ENCODE data around the gene UBE2S.

The UBE2S gene

GRCh38 chr19:55443824-55444480 is 36.4 kb upstream of the UBE2S start:
- TF ChIP-seq CTCF (conservative IDR thresholded peaks at IDR 0.05; ENCODE audit: low read length) = no peak
- no peak for TF ChIP-seq EZH2phosphoT487 (IDR thresholded peaks at IDR 0.05; ENCODE audit: borderline replicate concordance)
- H2AFZ ChIP-seq (ENCODE audit: low read length) = no peak overlapping the region
- no peaks in the 10 kb centered on the region for H3K36me3 ChIP-seq (ENCODE audit: insufficient read depth, low read length)
- H3F3A ChIP-seq (ENCODE audit: low read depth) = no peaks in the 10 kb centered on the region
- no peaks in the 10 kb centered on the region for H3K79me2 ChIP-seq (ENCODE audit: insufficient read depth, low read length)
- no peak overlapping the region for H3K9ac ChIP-seq (ENCODE audit: low read depth, low read length, poor library complexity, severe bottlenecking)
- H3K4me3 ChIP-seq (ENCODE audit: low read length, poor library complexity, severe bottlenecking) = no peak overlapping the region
- no peak overlapping the region for H3K4me2 ChIP-seq (ENCODE audit: low read depth, low read length, poor library complexity, severe bottlenecking)
- no peaks in the 10 kb centered on the region for H4K20me1 ChIP-seq (ENCODE audit: insufficient read depth, low read length, poor library complexity, severe bottlenecking)
- H3K4me1 ChIP-seq (ENCODE audit: insufficient read depth, low read length, poor library complexity, severe bottlenecking) = no peaks in the 10 kb centered on the region
- no peaks in the 10 kb centered on the region for H3K9me3 ChIP-seq (ENCODE audit: insufficient read depth, low read depth, low read length)
- H3K9me2 ChIP-seq (replicated peaks; ENCODE audit: low read depth, low read length) = no peaks in the 10 kb centered on the region
- H3K27me3 ChIP-seq (ENCODE audit: insufficient read depth, low read length, poor library complexity, severe bottlenecking) = no peaks in the 10 kb centered on the region

GRCh38 chr19:55443045-55443823 is 35.6 kb upstream of the UBE2S start, which contains the start of gene SHISA7:
TSS of gene SHISA7 (minus strand) at chr19:55443300. CDS start at chr19:55442863, 437 bp downstream.
- Histone ChIP-seq H2AFZ (ENCODE audit: low read length) (no peak within 1 kb of the TSS), H3K27me3 (ENCODE audit: insufficient read depth, low read length, poor library complexity, severe bottlenecking) (no peaks in the 10 kb centered on the region), H3K4me2 (ENCODE audit: low read depth, low read length, poor library complexity, severe bottlenecking) (no peak within 1 kb of the TSS), H3F3A (ENCODE audit: low read depth) (no peaks in the 10 kb centered on the region), H3K36me3 (ENCODE audit: insufficient read depth, low read length) (no peaks in the 10 kb centered on the region), H3K4me3 (ENCODE audit: low read length, poor library complexity, severe bottlenecking) (no peak within 1 kb of the TSS), H4K20me1 (ENCODE audit: insufficient read depth, low read length, poor library complexity, severe bottlenecking) (no peaks in the 10 kb centered on the region), H3K4me1 (ENCODE audit: insufficient read depth, low read length, poor library complexity, severe bottlenecking) (no peaks in the 10 kb centered on the region), H3K9me3 (ENCODE audit: insufficient read depth, low read depth, low read length) (no peaks in the 10 kb centered on the region), H3K79me2 (ENCODE audit: insufficient read depth, low read length) (no peaks in the 10 kb centered on the region), H3K9me2 (replicated peaks; ENCODE audit: low read depth, low read length) (no peaks in the 10 kb centered on the region), H3K9ac (ENCODE audit: low read depth, low read length, poor library complexity, severe bottlenecking) (no peak within 1 kb of the TSS)
- no peak for TF ChIP-seq EZH2phosphoT487 (IDR thresholded peaks at IDR 0.05; ENCODE audit: borderline replicate concordance)
- no peak for TF ChIP-seq CTCF (conservative IDR thresholded peaks at IDR 0.05; ENCODE audit: low read length)

GRCh38 chr19:55442372-55442961 is 34.9 kb upstream of the UBE2S start:
- H3K36me3 ChIP-seq (ENCODE audit: insufficient read depth, low read length) = no peaks in the 10 kb centered on the region
- no peaks in the 10 kb centered on the region for H3K4me1 ChIP-seq (ENCODE audit: insufficient read depth, low read length, poor library complexity, severe bottlenecking)
- no peaks in the 10 kb centered on the region for H3K9me3 ChIP-seq (ENCODE audit: insufficient read depth, low read depth, low read length)
- H3F3A ChIP-seq (ENCODE audit: low read depth) = no peaks in the 10 kb centered on the region
- no peak overlapping the region for H2AFZ ChIP-seq (ENCODE audit: low read length)
- H3K27me3 ChIP-seq (ENCODE audit: insufficient read depth, low read length, poor library complexity, severe bottlenecking) = no peaks in the 10 kb centered on the region
- H3K9ac ChIP-seq (ENCODE audit: low read depth, low read length, poor library complexity, severe bottlenecking) = no peak overlapping the region
- no peak for TF ChIP-seq CTCF (conservative IDR thresholded peaks at IDR 0.05; ENCODE audit: low read length)
- no peak for TF ChIP-seq EZH2phosphoT487 (IDR thresholded peaks at IDR 0.05; ENCODE audit: borderline replicate concordance)
- no peak overlapping the region for H3K4me2 ChIP-seq (ENCODE audit: low read depth, low read length, poor library complexity, severe bottlenecking)
- H4K20me1 ChIP-seq (ENCODE audit: insufficient read depth, low read length, poor library complexity, severe bottlenecking) = no peaks in the 10 kb centered on the region
- no peaks in the 10 kb centered on the region for H3K79me2 ChIP-seq (ENCODE audit: insufficient read depth, low read length)
- H3K9me2 ChIP-seq (replicated peaks; ENCODE audit: low read depth, low read length) = no peaks in the 10 kb centered on the region
- no peak overlapping the region for H3K4me3 ChIP-seq (ENCODE audit: low read length, poor library complexity, severe bottlenecking)
